Measurements from ENCODE around the gene ANAPC1. TPM values are rescaled to one million over a fixed set of nuclear protein-coding genes. Genes with fewer than 3 reads are reported as not detected.
"Not testable (repeated sequence)": the region's sequence is repeated elsewhere in the genome, so short reads cannot be mapped to it uniquely, and the experiment has no call there.

Gene ANAPC1
- total and polyA plus RNA-seq, 5 donors from 2014 or later: 22.4 to 49.9 (median 24.3) TPM

GRCh38 chr2:111896024-111896423 lies 12.0 kb upstream of the ANAPC1 start:
- H3K27ac ChIP-seq (ENCODE audit: insufficient read depth, low read length, poor library complexity, severe bottlenecking): no peak overlapping the region
- Mint-ChIP-seq H3K9me3 (no peaks in the 10 kb centered on the region), H3K4me1 (peaks cover 0 to 16% (median 8%) of the 10 kb centered on the region in 4 donors), H3K27ac (no peak overlapping the region), H3K27me3 (peaks cover 33% of the 10 kb centered on the region), H3K36me3 (no peaks in the 10 kb centered on the region), H3K4me3 (peak overlapping the region in 1 of 4 donors; percentile 66)
- no peak for ATAC-seq (ENCODE audit: low read depth in 2 of 2)
- peaks cover 6% of the 10 kb centered on the region for H3K27me3 ChIP-seq (ENCODE audit: control insufficient read depth, insufficient read depth, low read length)
- H3K4me1 ChIP-seq (ENCODE audit: control insufficient read depth, insufficient read depth, low read length, poor library complexity, severe bottlenecking): peaks cover 24% of the 10 kb centered on the region
- no peak for DNase-seq
- no peaks in the 10 kb centered on the region for H3K9me3 ChIP-seq (ENCODE audit: control insufficient read depth in 2 of 2, low read length in 2 of 2)
- no peaks in the 10 kb centered on the region for H3K36me3 ChIP-seq (ENCODE audit: control insufficient read depth, insufficient read depth, low read length)
- no peak overlapping the region for H3K4me3 ChIP-seq (ENCODE audit: low read depth, low read length)

- Histone ChIP-seq H3K36me3 (ENCODE audit: control insufficient read depth, insufficient read depth, low read length) (peaks cover 5% of the 10 kb centered on the region), H3K27me3 (ENCODE audit: control insufficient read depth, insufficient read depth, low read length) (no peaks in the 10 kb centered on the region), H3K4me3 (ENCODE audit: low read depth, low read length) (peak overlapping the region; percentile 99), H3K9me3 (ENCODE audit: control insufficient read depth in 2 of 2, low read length in 2 of 2) (no peaks in the 10 kb centered on the region), H3K4me1 (ENCODE audit: control insufficient read depth, insufficient read depth, low read length, poor library complexity, severe bottlenecking) (peaks cover 16% of the 10 kb centered on the region), H3K27ac (ENCODE audit: insufficient read depth, low read length, poor library complexity, severe bottlenecking) (peak overlapping the region; percentile 82)
- ATAC-seq (ENCODE audit: low read depth in 2 of 2) (no peak), DNase-seq (no peak)
- Mint-ChIP-seq H3K27me3 (no peaks in the 10 kb centered on the region), H3K4me1 (peaks cover 0 to 24% (median 7%) of the 10 kb centered on the region in 4 donors), H3K9me3 (no peaks in the 10 kb centered on the region), H3K27ac (peak overlapping the region; percentile 96 to 97 (median 97)), H3K4me3 (peak overlapping the region; percentile 94 to 96 (median 94)), H3K36me3 (no peaks in the 10 kb centered on the region)
Observed at GRCh38 chr2:111884592-111884964, 585 bp upstream of the ANAPC1 start.

GRCh38 chr2:111872806-111873205 lies 11.2 kb downstream of the ANAPC1 start:
- H3K4me3 ChIP-seq (ENCODE audit: low read depth, low read length); H3K27ac Mint-ChIP-seq; H3K36me3 ChIP-seq (ENCODE audit: control insufficient read depth, insufficient read depth, low read length); ATAC-seq (ENCODE audit: low read depth in 2 of 2); DNase-seq; H3K27me3 Mint-ChIP-seq; H3K4me3 Mint-ChIP-seq; H3K9me3 ChIP-seq (ENCODE audit: control insufficient read depth in 2 of 2, low read length in 2 of 2); H3K27ac ChIP-seq (ENCODE audit: insufficient read depth, low read length, poor library complexity, severe bottlenecking); H3K9me3 Mint-ChIP-seq; H3K27me3 ChIP-seq (ENCODE audit: control insufficient read depth, insufficient read depth, low read length); H3K4me1 ChIP-seq (ENCODE audit: control insufficient read depth, insufficient read depth, low read length, poor library complexity, severe bottlenecking): not testable (repeated sequence)
- Mint-ChIP-seq H3K36me3 (peaks cover 26% of the 10 kb centered on the region), H3K4me1 (peaks cover 4 to 16% (median 6%) of the 10 kb centered on the region in 4 donors)

GRCh38 chr2:111865124-111865523 lies 18.9 kb downstream of the ANAPC1 start:
- not testable (repeated sequence) for H3K27ac ChIP-seq (ENCODE audit: insufficient read depth, low read length, poor library complexity, severe bottlenecking); H3K9me3 Mint-ChIP-seq; H3K4me1 ChIP-seq (ENCODE audit: control insufficient read depth, insufficient read depth, low read length, poor library complexity, severe bottlenecking); H3K27ac Mint-ChIP-seq; H3K4me3 ChIP-seq (ENCODE audit: low read depth, low read length); H3K36me3 ChIP-seq (ENCODE audit: control insufficient read depth, insufficient read depth, low read length); DNase-seq; H3K9me3 ChIP-seq (ENCODE audit: control insufficient read depth in 2 of 2, low read length in 2 of 2); H3K4me1 Mint-ChIP-seq; H3K27me3 Mint-ChIP-seq; H3K27me3 ChIP-seq (ENCODE audit: control insufficient read depth, insufficient read depth, low read length); H3K4me3 Mint-ChIP-seq; ATAC-seq (ENCODE audit: low read depth in 2 of 2)
- peaks cover 21% of the 10 kb centered on the region for H3K36me3 Mint-ChIP-seq

- not testable (repeated sequence) for H3K27ac Mint-ChIP-seq, H3K27me3 Mint-ChIP-seq
- peaks cover 29% of the 10 kb centered on the region for H3K36me3 Mint-ChIP-seq
Observed at GRCh38 chr2:111860005-111860404, 24.0 kb downstream of the ANAPC1 start.

GRCh38 chr2:111852544-111852943 lies 31.4 kb downstream of the ANAPC1 start:
- H3K4me3 Mint-ChIP-seq; ATAC-seq (ENCODE audit: low read depth in 2 of 2); DNase-seq; H3K27me3 Mint-ChIP-seq; H3K4me1 ChIP-seq (ENCODE audit: control insufficient read depth, insufficient read depth, low read length, poor library complexity, severe bottlenecking); H3K27ac ChIP-seq (ENCODE audit: insufficient read depth, low read length, poor library complexity, severe bottlenecking); H3K36me3 ChIP-seq (ENCODE audit: control insufficient read depth, insufficient read depth, low read length); H3K4me3 ChIP-seq (ENCODE audit: low read depth, low read length); H3K27me3 ChIP-seq (ENCODE audit: control insufficient read depth, insufficient read depth, low read length); H3K9me3 Mint-ChIP-seq; H3K9me3 ChIP-seq (ENCODE audit: control insufficient read depth in 2 of 2, low read length in 2 of 2); H3K4me1 Mint-ChIP-seq: not testable (repeated sequence)
- peak overlapping the region in 1 of 3 donors; percentile 14 for H3K27ac Mint-ChIP-seq
- H3K36me3 Mint-ChIP-seq: peaks cover 17% of the 10 kb centered on the region

More at GRCh38 chr2:111860005-111860404, 24.0 kb downstream of the ANAPC1 start:
- H3K27ac ChIP-seq (ENCODE audit: insufficient read depth, low read length, poor library complexity, severe bottlenecking); H3K36me3 ChIP-seq (ENCODE audit: control insufficient read depth, insufficient read depth, low read length); H3K27me3 ChIP-seq (ENCODE audit: control insufficient read depth, insufficient read depth, low read length); ATAC-seq (ENCODE audit: low read depth in 2 of 2); DNase-seq; H3K4me3 ChIP-seq (ENCODE audit: low read depth, low read length); H3K4me1 ChIP-seq (ENCODE audit: control insufficient read depth, insufficient read depth, low read length, poor library complexity, severe bottlenecking); H3K4me3 Mint-ChIP-seq; H3K4me1 Mint-ChIP-seq; H3K9me3 ChIP-seq (ENCODE audit: control insufficient read depth in 2 of 2, low read length in 2 of 2); H3K9me3 Mint-ChIP-seq: not testable (repeated sequence)

GRCh38 chr2:111850646-111851045 lies 33.3 kb downstream of the ANAPC1 start:
- not testable (repeated sequence) for H3K9me3 ChIP-seq (ENCODE audit: control insufficient read depth in 2 of 2, low read length in 2 of 2); H3K27me3 ChIP-seq (ENCODE audit: control insufficient read depth, insufficient read depth, low read length); H3K36me3 ChIP-seq (ENCODE audit: control insufficient read depth, insufficient read depth, low read length); H3K27ac Mint-ChIP-seq; ATAC-seq (ENCODE audit: low read depth in 2 of 2); H3K4me3 Mint-ChIP-seq; H3K4me1 ChIP-seq (ENCODE audit: control insufficient read depth, insufficient read depth, low read length, poor library complexity, severe bottlenecking); H3K27me3 Mint-ChIP-seq; H3K4me3 ChIP-seq (ENCODE audit: low read depth, low read length); H3K9me3 Mint-ChIP-seq; H3K4me1 Mint-ChIP-seq; H3K27ac ChIP-seq (ENCODE audit: insufficient read depth, low read length, poor library complexity, severe bottlenecking)
- peaks cover 18% of the 10 kb centered on the region for H3K36me3 Mint-ChIP-seq
- peak in 2 of 3 donors; percentile 3 to 34 for DNase-seq

GRCh38 chr2:111839625-111840282 lies 44.2 kb downstream of the ANAPC1 start:
- H3K9me3 Mint-ChIP-seq; H3K27ac Mint-ChIP-seq; H3K4me3 ChIP-seq (ENCODE audit: low read depth, low read length); DNase-seq; H3K4me1 Mint-ChIP-seq; H3K9me3 ChIP-seq (ENCODE audit: control insufficient read depth in 2 of 2, low read length in 2 of 2); H3K27me3 Mint-ChIP-seq; ATAC-seq (ENCODE audit: low read depth in 2 of 2); H3K36me3 ChIP-seq (ENCODE audit: control insufficient read depth, insufficient read depth, low read length); H3K27me3 ChIP-seq (ENCODE audit: control insufficient read depth, insufficient read depth, low read length); H3K27ac ChIP-seq (ENCODE audit: insufficient read depth, low read length, poor library complexity, severe bottlenecking); H3K4me3 Mint-ChIP-seq; H3K4me1 ChIP-seq (ENCODE audit: control insufficient read depth, insufficient read depth, low read length, poor library complexity, severe bottlenecking): not testable (repeated sequence)
- peaks cover 30% of the 10 kb centered on the region for H3K36me3 Mint-ChIP-seq

Data from CD4-positive, CD25-positive, alpha-beta regulatory T cell (primary cell).